OCI-LY1 (cell line): ENCODE results near the gene DUSP14.

Experiments
- H2AFZ ChIP-seq: fragments of 200-600 bp; sonication (generic), shearing (Covaris generic); 2 replicates; pipeline ENCODE4 v1.6.0; 2014; ENCODE audit warnings: antibody characterized with exemption, mild to moderate bottlenecking, low read length
- H3F3A ChIP-seq: fragments of 200-600 bp; sonication (generic), shearing (Covaris generic); 2 replicates; pipeline ENCODE4 v1.6.0; 2014; ENCODE audit warnings: mild to moderate bottlenecking, antibody characterized with exemption, low read length, moderate library complexity; ENCODE audit not compliant: insufficient read depth
- H3K27ac ChIP-seq: fragments of 200-600 bp; sonication (generic); 2 replicates; pipeline ENCODE4 v1.5.1; 2014; ENCODE audit warnings: low read length, mixed run types, mild to moderate bottlenecking, low read depth; ENCODE audit not compliant: poor library complexity, severe bottlenecking
- H3K27me3 ChIP-seq: fragments of 200-600 bp; sonication (generic); 2 replicates; pipeline ENCODE4 v1.6.0; 2014; ENCODE audit warnings: antibody characterized with exemption, mild to moderate bottlenecking, low read length, moderate library complexity; ENCODE audit not compliant: insufficient read depth
- H3K36me3 ChIP-seq: fragments of 200-600 bp; sonication (generic); 2 replicates; pipeline ENCODE4 v1.6.1; 2014; ENCODE audit warnings: mild to moderate bottlenecking, antibody characterized with exemption, low read length, moderate library complexity, mixed read lengths; ENCODE audit not compliant: insufficient read depth
- H3K4me1 ChIP-seq: fragments of 200-600 bp; sonication (generic); 2 replicates; pipeline ENCODE4 v1.5.1; 2014; ENCODE audit warnings: mild to moderate bottlenecking, low read length, moderate library complexity; ENCODE audit not compliant: insufficient read depth, severe bottlenecking
- H3K4me2 ChIP-seq: fragments of 200-600 bp; sonication (generic), shearing (Covaris generic); 2 replicates; pipeline ENCODE4 v1.6.1; 2014; ENCODE audit warnings: low read length
- H3K4me3 ChIP-seq: fragments of 200-600 bp; sonication (generic); 2 replicates; pipeline ENCODE4 v1.5.1; 2014; ENCODE audit warnings: low read length, low read depth, mild to moderate bottlenecking, mixed read lengths; ENCODE audit not compliant: poor library complexity, severe bottlenecking
- H3K79me2 ChIP-seq: fragments of 200-600 bp; shearing (Covaris generic); 2 replicates; pipeline ENCODE4 v1.6.1; 2016; ENCODE audit warnings: mixed run types, low read length, mixed read lengths; ENCODE audit not compliant: insufficient read depth
- H3K9ac ChIP-seq: fragments of 200-600 bp; sonication (generic), shearing (Covaris generic); 2 replicates; pipeline ENCODE4 v1.6.1; 2014; ENCODE audit warnings: mild to moderate bottlenecking, low read length, mixed read lengths
- H3K9me2 ChIP-seq: fragments of 200-600 bp; sonication (generic), shearing (Covaris generic); 2 replicates; pipeline ENCODE4 v1.6.1; 2014; ENCODE audit warnings: low read depth, mild to moderate bottlenecking, low read length, mixed read lengths
- H3K9me3 ChIP-seq: fragments of 200-600 bp; shearing (Covaris generic); 2 replicates; pipeline ENCODE4 v1.6.1; 2014; ENCODE audit warnings: low read length, mixed read lengths
- H4K20me1 ChIP-seq: fragments of 200-600 bp; sonication (generic), shearing (Covaris generic); 2 replicates; pipeline ENCODE4 v1.6.0; 2016; ENCODE audit warnings: mild to moderate bottlenecking, low read length; ENCODE audit not compliant: insufficient read depth
- CTCF ChIP-seq: fragments of 200-600 bp; sonication (generic), shearing (Covaris generic); IDR thresholded peaks from 2 replicates; pipeline ENCODE4 v1.5.1; 2017; ENCODE audit warnings: mild to moderate bottlenecking, antibody characterized with exemption, low read length, moderate library complexity, mixed read lengths
- EZH2 ChIP-seq: fragments of 200-600 bp; sonication (generic), shearing (Covaris generic); IDR thresholded peaks from 2 replicates; pipeline ENCODE4 v1.8.0; 2017; ENCODE audit warnings: borderline replicate concordance, mixed run types, mild to moderate bottlenecking, antibody characterized with exemption, low read length, moderate library complexity, mixed read lengths

DUSP14 gene

GRCh38 chr17:37490638-37491614 lies 1.2 kb downstream of the DUSP14 start:
- peak overlapping the region; percentile 87 for H3K4me2 ChIP-seq
- no peaks in the 10 kb centered on the region for H4K20me1 ChIP-seq
- H3K27me3 ChIP-seq: no peaks in the 10 kb centered on the region
- no peaks in the 10 kb centered on the region for H3K36me3 ChIP-seq
- H3K9me2 ChIP-seq: no peaks in the 10 kb centered on the region
- H3K79me2 ChIP-seq: peaks cover 17% of the 10 kb centered on the region
- no peak for TF ChIP-seq EZH2
- TF ChIP-seq CTCF: no peak
- H3K4me1 ChIP-seq: peaks cover 50% of the 10 kb centered on the region
- H3K4me3 ChIP-seq: peak overlapping the region; percentile 82
- no peak overlapping the region for H2AFZ ChIP-seq
- H3K9ac ChIP-seq: peak overlapping the region; percentile 71
- H3K9me3 ChIP-seq: no peaks in the 10 kb centered on the region
- H3F3A ChIP-seq: peaks cover 4% of the 10 kb centered on the region
- H3K27ac ChIP-seq: peak overlapping the region; percentile 33

- Histone ChIP-seq H3K9ac (no peak overlapping the region; the same call in 1 of the 2 replicates), H3F3A (peaks cover 3% of the 10 kb centered on the region; the same call in 1 of the 2 replicates), H3K4me1 (peaks cover 50% of the 10 kb centered on the region), H3K4me3 (peak overlapping the region; percentile 82), H2AFZ (no peak overlapping the region), H3K27me3 (no peaks in the 10 kb centered on the region), H4K20me1 (no peaks in the 10 kb centered on the region), H3K9me3 (no peaks in the 10 kb centered on the region), H3K79me2 (peaks cover 17% of the 10 kb centered on the region), H3K36me3 (no peaks in the 10 kb centered on the region), H3K4me2 (peak overlapping the region; percentile 87), H3K27ac (no peak overlapping the region), H3K9me2 (no peaks in the 10 kb centered on the region)
- no peak for TF ChIP-seq EZH2
- TF ChIP-seq CTCF: no peak
These were observed 2.5 kb downstream of the DUSP14 start for GRCh38 chr17:37492167-37492566.

GRCh38 chr17:37493249-37494027 lies 3.7 kb downstream of the DUSP14 start:
- Histone ChIP-seq H2AFZ (no peak overlapping the region), H3K27me3 (no peaks in the 10 kb centered on the region), H3K9me3 (no peaks in the 10 kb centered on the region), H3K36me3 (no peaks in the 10 kb centered on the region), H3K27ac (no peak overlapping the region), H4K20me1 (no peaks in the 10 kb centered on the region), H3K9me2 (no peaks in the 10 kb centered on the region), H3K79me2 (peaks cover 17% of the 10 kb centered on the region), H3K4me1 (peaks cover 44% of the 10 kb centered on the region), H3K4me2 (no peak overlapping the region), H3K4me3 (no peak overlapping the region), H3F3A (no peaks in the 10 kb centered on the region), H3K9ac (no peak overlapping the region)
- no peak for TF ChIP-seq CTCF
- TF ChIP-seq EZH2: no peak
